Activated CD4-positive, alpha-beta memory T cell treated with anti-CD3 and anti-CD28 coated beads, Interleukin-2, amount 10 ng/mL, durations not matched to agents 7 days and 5 days (primary cell): Measurements from ENCODE around the gene ADGRL1. TPM values are rescaled to one million over a fixed set of nuclear protein-coding genes. Genes with fewer than 3 reads are reported as not detected.
A peak's percentile ranks its signal among the peaks of the same experiment; 100 is the strongest.
"Not testable (repeated sequence)": the region's sequence is repeated elsewhere in the genome, so short reads cannot be mapped to it uniquely, and the experiment has no call there.

Experiments used
- CTCF ChIA-PET: fragments of 350-600 bp; sonication (Branson Sonifier 250); formaldehyde crosslinking; loops from one replicate; lab custom pipeline; 2021; ENCODE audit warnings: antibody characterized with exemption, inconsistent platforms; lab: Charles Lee
- POLR2A ChIA-PET: fragments of 350-600 bp; sonication (Branson Sonifier 250); formaldehyde crosslinking; loops from one replicate; lab custom pipeline; 2021; ENCODE audit warnings: antibody characterized with exemption; lab: Charles Lee
- DNase-seq: peaks from one replicate; pipeline ENCODE4 v3.0.0-alpha.2; 2020
- H3K27ac Mint-ChIP-seq: one replicate; pipeline ENCODE4 v1.8.0; 2021; ENCODE audit warnings: mild to moderate bottlenecking, mixed read lengths
- H3K27me3 Mint-ChIP-seq: one replicate; pipeline ENCODE4 v1.8.0; 2021; ENCODE audit warnings: mixed read lengths
- H3K36me3 Mint-ChIP-seq: one replicate; pipeline ENCODE4 v1.8.0; 2021; ENCODE audit warnings: low read depth, mixed read lengths
- H3K4me1 Mint-ChIP-seq: one replicate; pipeline ENCODE4 v1.8.0; 2021; ENCODE audit warnings: mixed read lengths
- H3K4me3 Mint-ChIP-seq: one replicate; pipeline ENCODE4 v1.8.0; 2021; ENCODE audit warnings: mild to moderate bottlenecking, mixed read lengths
- H3K9me3 Mint-ChIP-seq: one replicate; pipeline ENCODE4 v1.8.0; 2021; ENCODE audit warnings: mixed read lengths
- total RNA-seq, 2 experiments: library from RNA; stranded (reverse); gene quantifications; one replicate each; pipeline ENCODE4 v1.2.3, GENCODE V29; 2021

The ADGRL1 gene
- total RNA-seq, 2 experiments from 2014 or later = 6.5 to 6.7 TPM

DNA sequence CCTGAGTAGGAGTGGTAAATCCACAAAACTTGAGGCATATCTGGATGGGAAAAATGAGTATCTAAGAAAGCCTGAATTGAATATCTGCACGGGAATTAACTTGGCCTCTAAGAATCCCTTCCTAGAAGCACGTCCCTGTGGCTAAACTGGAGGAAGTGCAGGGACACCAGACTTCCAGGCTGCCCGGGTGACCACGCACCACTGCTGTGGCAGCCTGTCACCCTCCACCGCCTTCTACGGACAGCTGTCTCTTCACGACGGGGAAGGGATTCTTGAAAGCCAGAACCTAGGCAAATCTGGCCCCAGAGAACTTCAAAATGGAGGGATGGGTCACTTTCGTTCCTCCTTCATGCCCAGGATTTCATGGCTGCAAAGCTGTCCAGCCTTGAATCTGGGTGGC lies 2.5 kb upstream of the ADGRL1 start:
- POLR2A ChIA-PET, H3K4me3 Mint-ChIP-seq, DNase-seq, H3K27ac Mint-ChIP-seq, CTCF ChIA-PET, H3K36me3 Mint-ChIP-seq, H3K9me3 Mint-ChIP-seq: not testable (repeated sequence)
- Mint-ChIP-seq H3K4me1 (peaks cover 20% of the 10 kb centered on the region), H3K27me3 (peaks cover 56% of the 10 kb centered on the region)

DNA sequence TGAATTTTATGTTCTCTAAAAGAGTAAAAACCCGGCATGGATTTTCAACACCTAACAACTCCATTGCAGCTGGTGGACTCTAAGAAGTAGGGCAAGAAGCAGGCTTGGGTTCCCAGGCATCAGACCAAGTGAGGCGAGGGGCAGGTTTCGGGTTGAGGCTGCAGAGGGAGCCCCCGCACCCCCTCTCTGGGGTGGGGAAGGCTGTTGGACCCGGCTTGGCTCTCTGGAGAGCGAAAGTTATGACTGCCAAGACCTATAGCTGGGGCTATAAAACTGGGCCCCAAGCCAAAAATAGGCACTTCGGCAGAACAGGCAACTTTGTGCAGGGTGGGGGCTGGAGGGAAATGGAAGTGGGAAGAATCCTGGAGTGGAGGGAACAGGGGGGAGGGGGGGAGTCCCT lies 1.8 kb upstream of the ADGRL1 start:
- CTCF ChIA-PET, DNase-seq, H3K36me3 Mint-ChIP-seq, H3K27ac Mint-ChIP-seq, POLR2A ChIA-PET, H3K9me3 Mint-ChIP-seq: not testable (repeated sequence)
- Mint-ChIP-seq H3K4me3 (peak overlapping the region; percentile 83), H3K4me1 (peaks cover 20% of the 10 kb centered on the region), H3K27me3 (peaks cover 60% of the 10 kb centered on the region)

DNA sequence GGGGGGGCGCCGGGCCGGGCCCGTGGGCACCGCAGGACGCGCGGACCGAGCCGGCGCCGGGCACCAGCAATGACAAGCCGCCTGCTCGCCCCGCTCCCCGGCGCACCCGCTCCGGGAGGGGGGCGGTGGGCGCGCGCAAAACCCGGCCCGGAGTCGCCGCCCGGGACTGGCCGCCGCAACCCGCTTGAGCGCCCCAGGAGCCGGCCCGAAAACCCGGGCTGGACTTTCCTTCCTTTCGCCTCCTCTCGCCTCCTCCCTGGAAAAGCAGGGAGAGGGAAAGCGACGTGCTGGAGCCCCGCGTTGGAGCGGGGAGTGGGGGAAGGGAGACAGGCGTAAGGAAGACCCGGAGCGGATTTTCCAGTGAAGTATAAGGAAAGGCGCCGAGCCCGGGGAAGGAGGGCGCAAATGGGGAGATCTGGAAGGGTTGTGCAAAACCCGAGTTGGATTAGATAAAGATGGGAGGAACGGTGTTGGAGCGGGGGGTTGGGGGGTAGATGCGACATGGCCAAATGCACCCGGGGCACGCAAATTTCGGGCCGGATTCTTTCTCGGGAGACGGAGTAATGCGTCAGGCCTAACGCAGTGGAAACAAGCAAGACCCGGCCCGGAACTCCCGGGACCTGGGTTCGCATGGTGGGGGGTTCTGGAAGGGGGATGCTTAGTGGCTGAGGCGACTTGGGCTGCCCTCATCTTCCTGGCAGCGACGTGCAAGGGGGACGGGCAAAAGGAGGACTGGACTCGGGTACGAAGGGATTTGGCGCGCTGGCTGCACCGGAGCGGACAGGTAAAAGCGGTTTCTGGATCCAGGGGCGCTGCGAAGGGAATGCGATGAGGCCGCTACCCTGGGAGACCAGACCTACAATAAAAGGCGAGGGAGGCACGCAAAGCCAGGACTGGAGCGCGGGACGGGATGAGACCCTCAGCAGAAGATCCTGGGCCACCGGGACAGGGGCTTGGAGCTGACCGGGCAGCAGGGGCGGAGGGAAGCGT lies 1.1 kb upstream of the ADGRL1 start:
- H3K27me3 Mint-ChIP-seq = peaks cover 59% of the 10 kb centered on the region
- POLR2A ChIA-PET, H3K36me3 Mint-ChIP-seq, H3K27ac Mint-ChIP-seq, H3K9me3 Mint-ChIP-seq, CTCF ChIA-PET: not testable (repeated sequence)
- peaks cover 20% of the 10 kb centered on the region for H3K4me1 Mint-ChIP-seq
- peak overlapping the region; percentile 83 for H3K4me3 Mint-ChIP-seq
- peak; percentile 75 for DNase-seq

DNA sequence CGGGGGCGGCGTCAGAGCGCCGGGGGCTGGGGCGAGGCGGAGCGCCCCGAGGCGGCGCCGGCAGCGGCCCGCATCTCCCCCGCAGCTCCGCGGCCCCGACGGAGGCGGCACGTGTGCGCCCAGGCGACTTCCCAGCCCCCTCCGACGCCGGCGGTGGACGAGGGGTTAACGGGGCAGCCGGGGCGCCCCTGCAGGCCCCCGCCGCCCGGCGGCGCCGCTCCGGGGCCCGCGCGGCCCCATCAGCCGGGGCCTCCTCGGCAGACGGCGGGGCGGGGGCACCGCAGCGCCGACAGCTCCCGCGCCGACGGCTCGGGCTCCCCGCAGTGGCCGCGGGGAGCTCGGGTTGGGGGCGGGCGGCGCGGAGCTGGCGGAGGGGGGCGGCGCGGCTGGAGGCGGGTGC lies 339 bp upstream of the ADGRL1 start:
- DNase-seq, H3K36me3 Mint-ChIP-seq, H3K4me3 Mint-ChIP-seq, CTCF ChIA-PET, POLR2A ChIA-PET, H3K9me3 Mint-ChIP-seq, H3K27ac Mint-ChIP-seq: not testable (repeated sequence)
- H3K4me1 Mint-ChIP-seq = peaks cover 20% of the 10 kb centered on the region
- peaks cover 57% of the 10 kb centered on the region for H3K27me3 Mint-ChIP-seq

DNA sequence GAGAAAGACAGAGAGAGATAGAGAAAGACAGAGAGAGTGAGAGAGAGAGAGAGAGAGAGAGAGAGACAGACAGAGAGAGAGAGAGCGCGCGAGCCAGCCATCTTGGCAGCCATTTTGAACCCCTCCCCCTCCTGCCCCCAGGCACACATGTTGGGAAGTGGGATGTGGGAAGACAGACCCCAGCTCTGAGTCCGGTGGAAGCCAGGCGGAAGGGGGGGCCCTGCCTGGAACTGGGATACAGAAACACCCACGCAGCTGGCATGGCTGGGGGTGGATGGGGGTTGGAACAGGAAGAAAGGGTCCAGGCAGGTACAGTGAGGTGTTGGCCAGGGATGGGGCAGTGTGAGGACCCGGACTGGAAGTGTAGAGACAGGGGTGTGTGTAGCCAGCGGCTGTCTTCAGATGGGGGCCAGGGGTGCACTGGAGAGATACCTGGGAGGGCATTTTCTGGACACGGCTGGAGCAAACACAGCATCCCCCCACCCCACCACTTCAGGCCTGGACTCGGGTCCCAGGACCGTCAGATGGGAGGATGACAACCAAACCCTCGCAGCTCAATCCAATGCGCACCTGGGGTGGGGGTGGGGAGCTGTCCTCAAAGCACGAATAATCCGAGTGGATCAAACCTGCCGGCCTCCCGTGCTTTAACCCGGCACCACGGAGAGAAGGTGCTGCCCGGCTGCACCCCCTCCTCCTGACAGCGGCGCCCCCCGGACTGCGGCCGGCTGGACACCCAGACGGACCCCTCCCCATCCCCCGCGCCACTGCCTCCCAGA lies 1.1 kb downstream of the ADGRL1 start:
- Mint-ChIP-seq H3K4me3 (peak overlapping the region; percentile 60), H3K4me1 (peaks cover 23% of the 10 kb centered on the region), H3K27me3 (peaks cover 47% of the 10 kb centered on the region)
- H3K36me3 Mint-ChIP-seq, DNase-seq, CTCF ChIA-PET, H3K27ac Mint-ChIP-seq, H3K9me3 Mint-ChIP-seq: not testable (repeated sequence)
- POLR2A ChIA-PET = interaction anchor here (1.1 kb wide), 1 partner anchor 68 kb away, joined by 3 read pairs; the partner anchor contains the start of gene ASF1B

DNA sequence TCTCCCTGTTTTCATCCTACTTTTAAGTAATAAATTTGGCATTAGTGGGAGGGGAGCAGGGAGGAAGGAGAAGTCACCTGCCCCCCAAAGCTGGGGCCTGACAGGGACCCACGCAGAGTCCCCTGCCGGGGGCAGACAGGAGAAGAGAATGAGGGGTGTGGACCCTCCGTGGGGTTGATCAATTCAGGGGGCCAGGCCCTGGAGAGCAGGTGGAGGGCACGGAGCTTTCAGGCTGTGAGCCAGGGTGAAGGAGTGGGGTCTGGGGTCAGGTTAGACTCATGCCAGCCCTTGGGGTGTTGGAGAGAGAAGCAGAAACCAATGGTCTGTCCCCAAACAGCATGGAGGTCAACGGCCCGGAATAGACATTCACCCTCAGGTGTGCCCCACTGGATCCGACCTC lies 1.8 kb downstream of the ADGRL1 start:
- H3K36me3 Mint-ChIP-seq, H3K9me3 Mint-ChIP-seq, DNase-seq, CTCF ChIA-PET, H3K27ac Mint-ChIP-seq: not testable (repeated sequence)
- H3K4me3 Mint-ChIP-seq = peak overlapping the region; percentile 60
- H3K4me1 Mint-ChIP-seq = peaks cover 20% of the 10 kb centered on the region
- H3K27me3 Mint-ChIP-seq = peaks cover 44% of the 10 kb centered on the region
- POLR2A ChIA-PET = interaction anchor here (1.1 kb wide), 1 partner anchor 68 kb away, joined by 3 read pairs; the partner anchor contains the start of gene ASF1B

DNA sequence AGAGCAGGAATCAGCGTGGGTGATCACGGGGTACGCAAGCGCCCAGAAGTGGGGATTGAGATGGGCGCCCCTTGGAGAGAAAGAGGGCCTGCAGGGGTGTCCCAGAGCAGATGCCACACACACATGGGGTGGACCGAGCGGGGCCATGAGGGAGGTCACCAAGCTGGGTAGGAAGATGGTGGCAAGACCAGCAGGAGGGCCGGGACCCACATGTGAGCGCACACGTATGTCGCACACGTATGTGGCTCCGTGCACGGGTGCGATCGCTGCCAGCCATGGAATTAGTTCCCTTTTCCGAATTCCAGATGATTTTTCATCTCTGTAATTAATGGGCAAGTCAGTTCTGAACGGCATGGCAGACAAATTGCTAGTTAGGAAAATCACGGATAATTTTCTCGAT lies 2.2 kb downstream of the ADGRL1 start:
- H3K4me1 Mint-ChIP-seq = peaks cover 20% of the 10 kb centered on the region
- H3K4me3 Mint-ChIP-seq, H3K27ac Mint-ChIP-seq, H3K36me3 Mint-ChIP-seq, DNase-seq, H3K9me3 Mint-ChIP-seq, CTCF ChIA-PET: not testable (repeated sequence)
- peaks cover 39% of the 10 kb centered on the region for H3K27me3 Mint-ChIP-seq
- POLR2A ChIA-PET = interaction anchor here (1.1 kb wide), 1 partner anchor 67 kb away, joined by 3 read pairs; the partner anchor contains the start of gene ASF1B

DNA sequence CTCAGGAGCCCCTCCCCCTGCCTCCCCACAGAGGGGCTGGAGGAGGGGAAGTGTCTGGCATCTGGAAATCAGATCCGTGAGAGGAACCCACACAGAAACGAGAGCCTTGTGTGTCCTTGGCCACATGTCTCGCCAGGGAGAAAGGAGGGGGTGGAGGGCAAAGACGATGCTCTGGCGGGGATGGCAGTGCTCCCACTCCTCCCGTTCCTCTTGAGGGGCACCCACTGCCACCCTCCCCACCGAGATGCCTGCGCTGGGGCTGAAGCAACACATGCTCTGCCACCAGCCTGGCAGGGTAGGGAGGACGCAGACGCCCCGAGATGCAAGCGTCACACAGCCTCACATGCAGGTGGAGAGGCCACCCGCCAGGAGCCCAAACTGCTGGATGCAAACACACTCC lies 2.8 kb downstream of the ADGRL1 start:
- Mint-ChIP-seq H3K4me1 (peaks cover 20% of the 10 kb centered on the region), H3K36me3 (peaks cover 6% of the 10 kb centered on the region), H3K27ac (no peak overlapping the region), H3K4me3 (no peak overlapping the region), H3K9me3 (no peaks in the 10 kb centered on the region), H3K27me3 (peaks cover 33% of the 10 kb centered on the region)
- POLR2A ChIA-PET = no interaction called here
- CTCF ChIA-PET = no interaction called here
- no peak for DNase-seq

DNA sequence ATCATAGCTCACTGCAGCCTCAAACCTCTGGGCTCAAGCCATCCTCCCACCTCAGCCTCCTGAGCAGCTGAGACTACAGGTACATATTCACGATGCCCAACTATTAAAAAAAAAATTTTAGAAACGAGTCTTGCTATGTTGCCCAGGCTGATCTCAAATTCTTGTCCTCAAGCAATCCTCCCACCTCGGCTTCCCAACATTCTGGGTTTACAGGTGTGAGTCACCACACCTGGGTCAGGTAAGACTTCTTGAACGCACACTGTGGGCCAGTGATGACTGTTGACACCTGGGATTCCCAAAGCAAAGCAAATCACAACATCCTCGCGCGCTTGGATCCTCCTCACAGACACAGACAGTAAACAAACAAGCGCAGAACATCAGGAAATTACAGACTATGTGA lies 4.5 kb downstream of the ADGRL1 start:
- DNase-seq, H3K9me3 Mint-ChIP-seq, H3K27ac Mint-ChIP-seq, H3K4me3 Mint-ChIP-seq, POLR2A ChIA-PET, H3K36me3 Mint-ChIP-seq: not testable (repeated sequence)
- peaks cover 19% of the 10 kb centered on the region for H3K27me3 Mint-ChIP-seq
- CTCF ChIA-PET = interaction anchor here (0.7 to 4.1 kb wide), 2 partner anchors 24 to 146 kb away, joined by 3 to 53 read pairs; no protein-coding TSS in a partner anchor
- peaks cover 15% of the 10 kb centered on the region for H3K4me1 Mint-ChIP-seq

DNA sequence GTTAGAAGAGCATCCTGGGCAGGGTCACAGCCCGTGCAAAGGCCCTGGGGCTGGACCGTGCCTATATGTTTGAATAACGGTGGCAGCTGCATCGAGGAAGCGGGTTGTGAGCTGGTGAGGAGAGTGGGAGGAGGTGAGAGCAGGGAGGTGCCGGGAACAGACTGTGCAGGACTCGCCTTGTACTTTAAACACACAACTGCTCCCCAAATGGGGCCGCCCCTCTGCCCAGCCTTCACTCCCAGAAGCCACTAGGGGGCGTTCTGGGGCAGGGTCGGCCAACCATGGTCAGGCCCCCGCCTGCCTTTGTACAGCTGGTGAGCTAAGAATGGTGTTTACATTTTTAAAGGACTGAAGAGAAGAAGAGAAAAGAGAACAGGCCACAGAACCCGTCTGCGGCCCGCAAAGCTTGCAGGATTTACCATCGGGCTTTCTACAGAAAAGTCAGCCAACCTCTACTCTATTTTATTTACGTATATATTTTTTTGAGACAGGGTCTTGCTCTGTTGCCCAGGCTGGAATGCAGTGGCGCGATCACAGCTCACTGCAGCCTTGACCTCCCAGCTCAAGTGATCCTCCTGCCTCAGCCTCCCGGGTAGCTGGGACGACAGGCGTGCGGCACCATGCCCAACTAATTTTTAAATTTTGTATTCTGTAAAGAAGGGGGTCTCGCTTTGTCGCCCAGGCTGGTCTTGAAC lies 5.7 kb downstream of the ADGRL1 start:
- Mint-ChIP-seq H3K4me1 (peaks cover 23% of the 10 kb centered on the region), H3K27me3 (peaks cover 19% of the 10 kb centered on the region)
- H3K9me3 Mint-ChIP-seq, H3K27ac Mint-ChIP-seq, H3K4me3 Mint-ChIP-seq, H3K36me3 Mint-ChIP-seq: not testable (repeated sequence)
- ChIA-PET POLR2A (interaction anchor here (0.6 to 1.0 kb wide), 2 partner anchors 148 to 218 kb away, joined by 3 read pairs; partner anchors contain the start of gene DDX39A), CTCF (interaction anchor here (0.6 to 4.1 kb wide), 18 partner anchors 12 to 321 kb away, joined by 3 to 53 read pairs (median 4); partner anchors contain the start of genes ADGRE5 and ASF1B)
- peak; percentile 64 for DNase-seq

DNA sequence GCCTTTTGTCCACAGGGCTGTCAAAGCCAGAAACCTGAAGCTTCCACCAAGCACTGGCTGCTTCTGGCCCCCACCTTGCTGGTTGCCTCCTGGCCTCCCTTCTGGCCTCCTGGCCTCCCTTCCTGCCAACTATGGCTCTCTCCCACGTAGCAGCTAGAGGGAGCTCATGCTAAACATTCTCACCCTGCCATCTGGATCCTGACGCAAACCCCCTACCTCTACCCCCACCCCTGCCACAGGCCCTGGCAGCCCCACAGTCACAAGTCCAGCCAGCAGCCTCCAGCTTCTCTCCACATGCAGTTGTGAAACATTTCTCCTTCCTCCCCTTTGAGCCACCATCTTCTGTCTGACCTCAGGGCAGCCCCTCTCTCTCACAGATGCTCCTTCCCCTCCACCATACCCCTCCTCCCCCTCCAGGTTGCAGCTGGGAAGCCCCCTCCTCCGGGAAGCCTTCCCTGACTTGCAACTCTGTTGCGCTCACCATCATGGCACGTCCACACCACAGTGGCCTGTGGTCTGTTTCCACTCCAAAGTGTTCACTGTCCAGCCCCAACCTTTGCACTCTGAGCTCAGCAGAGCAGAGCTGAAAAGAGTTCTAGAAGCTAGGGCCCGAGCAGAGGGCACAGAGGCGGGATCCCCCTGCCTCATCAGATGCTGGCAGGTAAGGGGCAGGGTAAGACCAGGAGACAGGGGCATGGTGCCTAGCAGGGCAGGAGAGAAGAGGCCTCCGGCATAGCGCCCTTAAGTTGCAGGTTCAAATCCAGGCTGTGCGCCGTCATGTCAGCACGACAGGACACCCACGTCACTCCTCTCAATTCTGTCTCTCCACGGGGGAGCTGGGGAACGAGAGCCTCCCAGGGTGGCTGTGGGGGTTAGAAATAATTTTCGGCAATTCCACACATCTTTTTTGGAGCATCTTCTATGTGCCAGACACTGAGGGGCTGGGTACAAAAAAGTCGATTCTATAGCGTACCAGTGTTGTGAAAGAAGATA lies 7.3 kb downstream of the ADGRL1 start:
- H3K9me3 Mint-ChIP-seq = no peaks in the 10 kb centered on the region
- DNase-seq = no peak
- H3K27ac Mint-ChIP-seq = no peak overlapping the region
- H3K36me3 Mint-ChIP-seq = no peaks in the 10 kb centered on the region
- H3K4me1 Mint-ChIP-seq = peaks cover 15% of the 10 kb centered on the region
- H3K4me3 Mint-ChIP-seq = no peak overlapping the region
- POLR2A ChIA-PET = no interaction called here
- H3K27me3 Mint-ChIP-seq = peaks cover 6% of the 10 kb centered on the region
- CTCF ChIA-PET = interaction anchor here (0.6 to 4.1 kb wide), 7 partner anchors 62 to 319 kb away, joined by 3 to 53 read pairs (median 5); partner anchors contain the start of gene ASF1B
